PC-3 (cell line): ENCODE results near the gene ST6GALNAC2. TPM values are rescaled to one million over a fixed set of nuclear protein-coding genes. Genes with fewer than 3 reads are reported as not detected.

Experiments used
- ATAC-seq: fragments of 200-7000 bp; cut with Tn5 transposase; 2 replicates; pipeline ENCODE4 v1.9.1; 2020; ENCODE audit warnings: mild to moderate bottlenecking, moderate library complexity
- BruUV-seq: library from RNA; stranded (reverse); fragments of 400-500 nt; replicated peaks from 2 replicates; lab custom pipeline; 2021; lab: Mats Ljungman, UMichigan
- CTCF ChIA-PET: fragments of 300-600 bp; sonication (Branson Sonifier 250); formaldehyde crosslinking; loops from one replicate; lab custom pipeline; 2022; ENCODE audit warnings: antibody characterized with exemption; lab: Charles Lee
- POLR2A ChIA-PET: fragments of 300-600 bp; sonication (Branson Sonifier 250); formaldehyde crosslinking; loops from one replicate; lab custom pipeline; 2022; ENCODE audit warnings: antibody characterized with exemption; ENCODE audit not compliant: unreplicated experiment; lab: Charles Lee
- DNase-seq: peaks from one replicate; pipeline ENCODE4 v3.0.0-alpha.2; 2015
- H2AFZ ChIP-seq: fragments of 300-600 bp; sonication (generic); 2 replicates; pipeline ENCODE4 v1.6.0; 2016; ENCODE audit warnings: antibody characterized with exemption, low read length
- H3F3A ChIP-seq: fragments of 300-600 bp; sonication (generic); one replicate; pipeline ENCODE4 v1.6.0; 2017; ENCODE audit warnings: antibody characterized with exemption, low read length, control low read depth, mild to moderate bottlenecking; ENCODE audit not compliant: unreplicated experiment
- H3K27ac ChIP-seq: fragments of 300-600 bp; sonication (generic); 2 replicates; pipeline ENCODE4 v1.5.1; 2016; ENCODE audit warnings: mild to moderate bottlenecking, low read length
- H3K27me3 ChIP-seq: fragments of 300-600 bp; sonication (generic); 2 replicates; pipeline ENCODE4 v1.6.1; 2016; ENCODE audit warnings: low read length, mixed read lengths
- H3K36me3 ChIP-seq: fragments of 300-600 bp; sonication (generic); 2 replicates; pipeline ENCODE4 v1.6.1; 2016; ENCODE audit warnings: low read depth, mixed run types, low read length, mixed read lengths
- H3K4me1 ChIP-seq: fragments of 300-600 bp; sonication (generic); 2 replicates; pipeline ENCODE4 v1.5.1; 2016; ENCODE audit warnings: low read length; ENCODE audit not compliant: insufficient read depth
- H3K4me2 ChIP-seq: fragments of 300-600 bp; sonication (generic); 2 replicates; pipeline ENCODE4 v1.6.0; 2016; ENCODE audit warnings: low read length
- H3K4me3 ChIP-seq: fragments of 300-600 bp; sonication (generic); 2 replicates; pipeline ENCODE4 v1.5.1; 2016; ENCODE audit warnings: mild to moderate bottlenecking, low read length, mixed read lengths
- H3K79me2 ChIP-seq: fragments of 300-600 bp; sonication (generic); 2 replicates; pipeline ENCODE4 v1.6.1; 2017; ENCODE audit warnings: low read length, mixed read lengths
- H3K9ac ChIP-seq: fragments of 300-600 bp; sonication (generic); 2 replicates; pipeline ENCODE4 v1.6.0; 2016; ENCODE audit warnings: mild to moderate bottlenecking, low read length
- H3K9me2 ChIP-seq: fragments of 300-600 bp; sonication (generic); replicated peaks from 2 replicates; pipeline ENCODE4 v1.6.1; 2016; ENCODE audit warnings: mixed run types, low read length, mixed read lengths
- H3K9me3 ChIP-seq: fragments of 300-600 bp; sonication (generic); 2 replicates; pipeline ENCODE4 v1.6.1; 2016; ENCODE audit warnings: low read length, mixed read lengths
- H4K20me1 ChIP-seq: fragments of 300-600 bp; sonication (generic); 2 replicates; pipeline ENCODE4 v1.6.1; 2016; ENCODE audit warnings: low read length, mixed read lengths
- EZH2 ChIP-seq: fragments of 300-600 bp; sonication (generic); IDR thresholded peaks from one replicate; pipeline ENCODE4 v1.6.1; 2017; ENCODE audit warnings: antibody characterized with exemption, mild to moderate bottlenecking, low read length; ENCODE audit not compliant: unreplicated experiment
- EZH2phosphoT487 ChIP-seq: fragments of 300-600 bp; sonication (generic); IDR thresholded peaks from 2 replicates; pipeline ENCODE4 v1.6.1; 2018; ENCODE audit warnings: mild to moderate bottlenecking, antibody characterized with exemption, low read length, borderline replicate concordance
- intact Hi-C: fragments of 100-400 bp; cut with micrococcal nuclease; formaldehyde crosslinking; loops from 2 replicates; pipeline ENCODE4 v1.9.0; 2023
- total RNA-seq: library from RNA; depleted of rRNA; stranded (reverse); fragments of >200 nt; gene quantifications from 2 replicates; pipeline ENCODE4 v1.2.3, GENCODE V29; 2014
- TF ChIP-seq, protein P1 (sequence below): fragments of 300-600 bp; sonication (generic); conservative IDR thresholded peaks from 2 replicates; pipeline ENCODE4 v1.5.1; 2017; ENCODE audit warnings: antibody characterized with exemption, low read depth, mild to moderate bottlenecking, low read length

Gene ST6GALNAC2
- total RNA-seq, 1 experiment from 2014 or later, result 1.0 TPM

DNA sequence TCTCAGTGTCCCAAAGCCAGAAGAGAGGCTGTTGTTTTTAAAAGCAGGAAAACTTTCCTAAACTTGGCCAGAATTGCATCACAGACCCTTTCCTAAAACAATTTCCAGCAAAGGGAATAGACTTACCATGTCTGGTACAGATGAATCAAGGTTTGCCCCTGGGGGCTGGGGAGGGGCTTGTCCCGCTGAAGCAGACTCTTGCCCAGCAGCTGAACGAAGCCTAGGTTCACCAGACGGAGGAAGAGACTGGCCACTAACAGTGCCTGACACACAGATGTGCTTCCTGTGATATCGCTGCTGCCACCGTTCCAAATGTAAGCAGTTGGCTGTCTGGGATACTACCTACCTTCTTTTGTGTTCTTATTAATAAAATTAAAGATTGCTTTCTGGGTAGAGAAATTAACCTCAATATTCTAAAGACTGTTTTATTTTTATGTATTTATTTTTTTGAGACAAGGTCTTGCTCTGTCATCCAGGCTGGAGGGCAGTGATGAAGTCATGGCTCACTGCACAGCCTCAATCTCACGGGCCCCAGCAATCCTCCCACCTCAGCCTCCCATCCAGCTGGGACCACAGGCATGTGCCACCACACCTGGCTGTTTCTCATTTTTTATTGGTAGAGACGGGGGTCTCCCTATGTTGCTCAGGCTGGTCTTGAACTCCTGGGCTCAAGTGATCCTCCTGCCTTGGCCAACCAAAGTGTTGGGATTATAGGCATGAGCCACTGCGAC, 32.3 kb downstream of the ST6GALNAC2 start:
- no peaks in the 10 kb centered on the region for H3K9me2 ChIP-seq
- H3K27me3 ChIP-seq, result no peaks in the 10 kb centered on the region
- H3K9me3 ChIP-seq, result no peaks in the 10 kb centered on the region
- intact Hi-C loops, result no loop called here
- peaks cover 11% of the 10 kb centered on the region for H3K4me1 ChIP-seq
- no peak for DNase-seq
- H3K9ac ChIP-seq, result no peak overlapping the region
- no TSS peak for BruUV-seq
- ChIA-PET CTCF (no interaction called here), POLR2A (interaction anchor here (0.5 kb wide), 1 partner anchor 117 kb away, joined by 5 read pairs; no protein-coding TSS in a partner anchor)
- H3F3A ChIP-seq, result no peaks in the 10 kb centered on the region
- H2AFZ ChIP-seq, result no peak overlapping the region
- peaks cover 2% of the 10 kb centered on the region for H4K20me1 ChIP-seq
- TF ChIP-seq, protein P1, sequence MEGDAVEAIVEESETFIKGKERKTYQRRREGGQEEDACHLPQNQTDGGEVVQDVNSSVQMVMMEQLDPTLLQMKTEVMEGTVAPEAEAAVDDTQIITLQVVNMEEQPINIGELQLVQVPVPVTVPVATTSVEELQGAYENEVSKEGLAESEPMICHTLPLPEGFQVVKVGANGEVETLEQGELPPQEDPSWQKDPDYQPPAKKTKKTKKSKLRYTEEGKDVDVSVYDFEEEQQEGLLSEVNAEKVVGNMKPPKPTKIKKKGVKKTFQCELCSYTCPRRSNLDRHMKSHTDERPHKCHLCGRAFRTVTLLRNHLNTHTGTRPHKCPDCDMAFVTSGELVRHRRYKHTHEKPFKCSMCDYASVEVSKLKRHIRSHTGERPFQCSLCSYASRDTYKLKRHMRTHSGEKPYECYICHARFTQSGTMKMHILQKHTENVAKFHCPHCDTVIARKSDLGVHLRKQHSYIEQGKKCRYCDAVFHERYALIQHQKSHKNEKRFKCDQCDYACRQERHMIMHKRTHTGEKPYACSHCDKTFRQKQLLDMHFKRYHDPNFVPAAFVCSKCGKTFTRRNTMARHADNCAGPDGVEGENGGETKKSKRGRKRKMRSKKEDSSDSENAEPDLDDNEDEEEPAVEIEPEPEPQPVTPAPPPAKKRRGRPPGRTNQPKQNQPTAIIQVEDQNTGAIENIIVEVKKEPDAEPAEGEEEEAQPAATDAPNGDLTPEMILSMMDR, result no peak
- no peak for TF ChIP-seq EZH2phosphoT487
- no peak for TF ChIP-seq EZH2
- no peak overlapping the region for H3K4me3 ChIP-seq
- peaks cover 3% of the 10 kb centered on the region; the same call in 1 of the 2 replicates for H3K36me3 ChIP-seq
- ATAC-seq, result no peak
- no peak overlapping the region for H3K4me2 ChIP-seq
- no peak overlapping the region for H3K27ac ChIP-seq
- peaks cover 19% of the 10 kb centered on the region for H3K79me2 ChIP-seq

DNA sequence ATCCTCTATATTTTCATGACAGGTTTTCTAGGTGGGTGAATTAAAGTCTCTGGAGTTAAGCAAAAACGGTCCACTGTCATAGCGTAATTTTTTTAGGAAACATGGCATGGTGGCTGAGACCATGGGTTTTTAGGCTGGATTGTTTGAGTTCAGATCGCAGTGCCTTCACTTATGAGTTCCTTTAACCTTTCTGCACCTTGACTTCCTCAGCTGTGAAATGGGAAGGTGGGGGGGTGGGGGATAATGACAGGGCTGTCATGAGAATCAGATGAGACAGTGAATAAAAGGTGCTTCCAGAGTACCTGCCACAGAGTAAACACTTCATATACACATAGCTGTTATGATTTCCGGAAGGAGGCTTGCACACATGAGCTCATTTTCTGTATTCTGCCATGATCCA, 34.0 kb downstream of the ST6GALNAC2 start:
- Histone ChIP-seq H3F3A (no peaks in the 10 kb centered on the region), H3K4me1 (peaks cover 25% of the 10 kb centered on the region), H3K4me2 (no peak overlapping the region), H4K20me1 (no peaks in the 10 kb centered on the region), H3K36me3 (no peaks in the 10 kb centered on the region), H3K9ac (no peak overlapping the region), H3K9me2 (no peaks in the 10 kb centered on the region), H3K9me3 (no peaks in the 10 kb centered on the region), H2AFZ (no peak overlapping the region), H3K27ac (no peak overlapping the region), H3K79me2 (peaks cover 4% of the 10 kb centered on the region), H3K4me3 (no peak overlapping the region), H3K27me3 (no peaks in the 10 kb centered on the region)
- DNase-seq (no peak), ATAC-seq (no peak)
- intact Hi-C loops, result no loop called here
- no peak for TF ChIP-seq EZH2phosphoT487
- TF ChIP-seq EZH2, result no peak
- TF ChIP-seq, protein P1, result no peak
- BruUV-seq, result no TSS peak
- POLR2A ChIA-PET, result interaction anchor here (0.5 kb wide), 1 partner anchor 11 kb away, joined by 11 read pairs; no protein-coding TSS in a partner anchor
- CTCF ChIA-PET, result no interaction called here
